ENCODE results near the gene SRCIN1. TPM values are rescaled to one million over a fixed set of nuclear protein-coding genes. Genes with fewer than 3 reads are reported as not detected.

The SRCIN1 gene
- total RNA-seq, 2 donors from 2014 or later = 2.8 to 5.9 TPM

- Histone ChIP-seq H3K9ac (ENCODE audit: extremely low read depth, low read length, poor library complexity, severe bottlenecking) (no peak overlapping the region), H3K4me3 (ENCODE audit: low read length) (no peak overlapping the region), H3K36me3 (ENCODE audit: control insufficient read depth, insufficient read depth, low read length) (no peaks in the 10 kb centered on the region), H3K27ac (ENCODE audit: low read depth, low read length) (no peak overlapping the region), H3K4me1 (ENCODE audit: control insufficient read depth, insufficient read depth, low read length) (peaks cover 4% of the 10 kb centered on the region), H3K27me3 (ENCODE audit: control insufficient read depth, insufficient read depth, low read length, poor library complexity, severe bottlenecking) (peaks cover 99% of the 10 kb centered on the region), H3K9me3 (ENCODE audit: control insufficient read depth, low read length) (no peaks in the 10 kb centered on the region)
- Mint-ChIP-seq H3K36me3 (ENCODE audit: low read depth) (no peaks in the 10 kb centered on the region), H3K27ac (no peak overlapping the region), H3K4me3 (no peak overlapping the region), H3K9me3 (no peaks in the 10 kb centered on the region), H3K4me1 (peaks cover 3% of the 10 kb centered on the region), H3K27me3 (ENCODE audit: insufficient read depth) (peaks cover 96% of the 10 kb centered on the region)
- WGBS, 2 experiments (ENCODE audit: insufficient coverage in 1 of 2, insufficient read length in 1 of 2) = 11% methylated on average over 6 of the region's 6 CpGs; no CpG with 5 or more reads in 1 of the 2 experiments
- no peak for DNase-seq
- no peak for TF ChIP-seq CTCF (conservative IDR thresholded peaks at IDR 0.05)
Observed at GRCh38 chr17:38564869-38565268, 40.9 kb downstream of the SRCIN1 start.

GRCh38 chr17:38564254-38564837 is 41.4 kb downstream of the SRCIN1 start:
- peaks cover 7% of the 10 kb centered on the region for H3K4me1 ChIP-seq (ENCODE audit: control insufficient read depth, insufficient read depth, low read length)
- peaks cover 96% of the 10 kb centered on the region for H3K27me3 Mint-ChIP-seq (ENCODE audit: insufficient read depth)
- no peak for DNase-seq
- no peaks in the 10 kb centered on the region for H3K9me3 Mint-ChIP-seq
- H3K36me3 Mint-ChIP-seq (ENCODE audit: low read depth) = no peaks in the 10 kb centered on the region
- H3K27me3 ChIP-seq (ENCODE audit: control insufficient read depth, insufficient read depth, low read length, poor library complexity, severe bottlenecking) = peaks cover 100% of the 10 kb centered on the region
- no peak overlapping the region for H3K9ac ChIP-seq (ENCODE audit: extremely low read depth, low read length, poor library complexity, severe bottlenecking)
- WGBS, 2 experiments (ENCODE audit: insufficient coverage in 1 of 2, insufficient read length in 1 of 2) = 17 to 23% methylated on average over 2 to 14 of the region's 14 CpGs
- peaks cover 3% of the 10 kb centered on the region for H3K4me1 Mint-ChIP-seq
- no peak overlapping the region for H3K4me3 ChIP-seq (ENCODE audit: low read length)
- no peaks in the 10 kb centered on the region for H3K9me3 ChIP-seq (ENCODE audit: control insufficient read depth, low read length)
- peak overlapping the region; percentile 38 for H3K4me3 Mint-ChIP-seq
- H3K27ac Mint-ChIP-seq = no peak overlapping the region
- no peak overlapping the region for H3K27ac ChIP-seq (ENCODE audit: low read depth, low read length)
- H3K36me3 ChIP-seq (ENCODE audit: control insufficient read depth, insufficient read depth, low read length) = no peaks in the 10 kb centered on the region
- no peak for TF ChIP-seq CTCF (conservative IDR thresholded peaks at IDR 0.05)

- Histone ChIP-seq H3K4me3 (ENCODE audit: low read length) (peak overlapping the region; percentile 29), H3K4me1 (ENCODE audit: control insufficient read depth, insufficient read depth, low read length) (peaks cover 7% of the 10 kb centered on the region), H3K9ac (ENCODE audit: extremely low read depth, low read length, poor library complexity, severe bottlenecking) (no peak overlapping the region), H3K27ac (ENCODE audit: low read depth, low read length) (no peak overlapping the region), H3K36me3 (ENCODE audit: control insufficient read depth, insufficient read depth, low read length) (no peaks in the 10 kb centered on the region), H3K27me3 (ENCODE audit: control insufficient read depth, insufficient read depth, low read length, poor library complexity, severe bottlenecking) (peaks cover 100% of the 10 kb centered on the region), H3K9me3 (ENCODE audit: control insufficient read depth, low read length) (no peaks in the 10 kb centered on the region)
- H3K4me3 Mint-ChIP-seq = peak overlapping the region; percentile 38
- TF ChIP-seq CTCF (conservative IDR thresholded peaks at IDR 0.05) = peak; percentile 34
- no peaks in the 10 kb centered on the region for H3K36me3 Mint-ChIP-seq (ENCODE audit: low read depth)
- DNase-seq = peak; percentile 91
- no peak overlapping the region for H3K27ac Mint-ChIP-seq
- peaks cover 96% of the 10 kb centered on the region for H3K27me3 Mint-ChIP-seq (ENCODE audit: insufficient read depth)
- H3K4me1 Mint-ChIP-seq = peaks cover 11% of the 10 kb centered on the region
- H3K9me3 Mint-ChIP-seq = no peaks in the 10 kb centered on the region
- 2 to 3% methylated on average over 19 to 50 of the region's 50 CpGs for WGBS, 2 experiments (ENCODE audit: insufficient coverage in 1 of 2, insufficient read length in 1 of 2)
Observed at GRCh38 chr17:38563362-38564253, 42.1 kb downstream of the SRCIN1 start.
